Right atrium auricular region (tissue), 2 donors: ENCODE results near the gene DLG5. TPM values are rescaled to one million over a fixed set of nuclear protein-coding genes. Genes with fewer than 3 reads are reported as not detected.

ENCODE experiments used
- DNase-seq: peaks from one replicate; pipeline ENCODE4 v3.0.0-alpha.2; 2019; ENCODE audit warnings: low spot score
- H3K27ac ChIP-seq, 2 donors: fragments of 200-600 bp; sonication (generic); 1 replicate in 1 of 2; 2 replicates in 1 of 2; pipeline ENCODE4 v1.5.1; 2016 to 2019
- H3K27me3 ChIP-seq, 2 donors: fragments of 200-600 bp; sonication (generic); one replicate each; pipeline versions ENCODE4 v1.5.1 to v1.6.0; 2017 to 2019
- H3K36me3 ChIP-seq: fragments of 200-600 bp; sonication (generic); one replicate; pipeline ENCODE4 v1.5.1; 2016
- H3K4me1 ChIP-seq, 2 donors: fragments of 200-600 bp; sonication (generic); one replicate each; pipeline versions ENCODE4 v1.5.1 to v1.6.0; 2017 to 2019
- H3K4me3 ChIP-seq, 2 donors: fragments of 200-600 bp; sonication (generic); 1 replicate in 1 of 2; 2 replicates in 1 of 2; pipeline ENCODE4 v1.5.1; 2017 to 2019; ENCODE audit warnings: mild to moderate bottlenecking in 1 of 2, moderate library complexity in 1 of 2
- H3K9me3 ChIP-seq, 2 donors: fragments of 200-600 bp; sonication (generic); one replicate each; pipeline ENCODE4 v1.5.1; 2019
- total RNA-seq, 2 donors: library from RNA; depleted of rRNA; stranded (reverse); fragments of >200 nt; gene quantifications; one replicate each; pipeline ENCODE4 v1.1.0, GENCODE V29; 2016
- TF ChIP-seq, protein P1 (sequence below), 2 donors: fragments of 200-600 bp; sonication (generic); IDR thresholded peaks; one replicate each; pipeline ENCODE4 v1.5.1; 2019; ENCODE audit warnings: antibody characterized with exemption in 2 of 2

The DLG5 gene
- total RNA-seq, 2 donors from 2014 or later, result 10.5 to 20.4 TPM

GRCh38 chr10:77811831-77812430 lies 114.6 kb downstream of the DLG5 start:
- DNase-seq, result no peak
- no peak overlapping the region for H3K27ac ChIP-seq
- H3K27me3 ChIP-seq, result no peaks in the 10 kb centered on the region
- no peaks in the 10 kb centered on the region for H3K9me3 ChIP-seq
- no peaks in the 10 kb centered on the region for H3K4me1 ChIP-seq
- H3K36me3 ChIP-seq, result peaks cover 79% of the 10 kb centered on the region
- TF ChIP-seq, protein P1, sequence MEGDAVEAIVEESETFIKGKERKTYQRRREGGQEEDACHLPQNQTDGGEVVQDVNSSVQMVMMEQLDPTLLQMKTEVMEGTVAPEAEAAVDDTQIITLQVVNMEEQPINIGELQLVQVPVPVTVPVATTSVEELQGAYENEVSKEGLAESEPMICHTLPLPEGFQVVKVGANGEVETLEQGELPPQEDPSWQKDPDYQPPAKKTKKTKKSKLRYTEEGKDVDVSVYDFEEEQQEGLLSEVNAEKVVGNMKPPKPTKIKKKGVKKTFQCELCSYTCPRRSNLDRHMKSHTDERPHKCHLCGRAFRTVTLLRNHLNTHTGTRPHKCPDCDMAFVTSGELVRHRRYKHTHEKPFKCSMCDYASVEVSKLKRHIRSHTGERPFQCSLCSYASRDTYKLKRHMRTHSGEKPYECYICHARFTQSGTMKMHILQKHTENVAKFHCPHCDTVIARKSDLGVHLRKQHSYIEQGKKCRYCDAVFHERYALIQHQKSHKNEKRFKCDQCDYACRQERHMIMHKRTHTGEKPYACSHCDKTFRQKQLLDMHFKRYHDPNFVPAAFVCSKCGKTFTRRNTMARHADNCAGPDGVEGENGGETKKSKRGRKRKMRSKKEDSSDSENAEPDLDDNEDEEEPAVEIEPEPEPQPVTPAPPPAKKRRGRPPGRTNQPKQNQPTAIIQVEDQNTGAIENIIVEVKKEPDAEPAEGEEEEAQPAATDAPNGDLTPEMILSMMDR (IDR thresholded peaks at IDR 0.05), result no peak
- H3K4me3 ChIP-seq, result no peak overlapping the region

DNA sequence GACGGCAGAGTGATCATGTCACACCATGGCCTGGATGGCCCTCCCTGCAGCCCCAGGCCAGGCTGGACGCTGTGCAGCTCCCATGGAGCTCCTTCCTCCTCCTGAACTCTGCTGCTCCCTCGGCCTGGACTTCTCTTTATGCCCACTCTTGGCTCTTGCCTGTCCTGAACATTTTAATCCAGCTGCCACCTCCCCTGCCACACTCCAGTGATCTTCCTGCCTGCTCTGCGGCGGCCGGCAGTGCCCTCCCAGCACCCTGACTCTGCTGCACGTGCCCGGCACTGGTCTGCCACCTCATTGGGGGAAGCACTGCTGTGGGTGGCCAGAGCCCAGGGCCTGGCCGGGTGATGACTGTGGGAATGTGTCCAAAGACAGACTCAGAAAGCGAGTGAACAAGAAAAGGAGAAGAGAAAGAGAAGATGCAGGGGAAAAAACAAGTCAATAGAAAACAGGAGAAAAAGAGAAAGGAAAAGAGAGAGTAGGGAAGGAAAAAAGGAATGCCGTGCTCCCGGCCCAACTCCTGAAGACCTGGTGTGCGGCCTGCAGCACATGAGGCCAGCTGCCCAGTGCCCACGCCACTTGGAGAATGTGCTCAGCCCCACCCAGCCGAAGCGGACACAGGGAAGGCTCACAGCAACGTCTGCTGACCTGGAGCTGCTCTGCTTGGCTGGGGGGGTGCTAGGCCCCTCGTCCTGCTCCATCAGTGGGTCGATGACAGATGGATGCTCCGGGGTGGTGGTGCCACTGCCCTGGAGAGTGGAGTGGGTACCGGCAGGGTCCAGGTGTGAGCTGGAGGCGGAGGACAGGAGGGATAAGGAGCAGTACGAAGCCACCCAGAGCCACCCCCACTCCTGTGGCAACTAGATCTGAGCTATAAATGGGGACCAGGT lies 115.9 kb downstream of the DLG5 start:
- no peaks in the 10 kb centered on the region for H3K27me3 ChIP-seq
- no peak overlapping the region for H3K27ac ChIP-seq
- DNase-seq, result no peak
- H3K36me3 ChIP-seq, result peaks cover 79% of the 10 kb centered on the region
- TF ChIP-seq, protein P1 (IDR thresholded peaks at IDR 0.05), result no peak
- no peak overlapping the region for H3K4me3 ChIP-seq
- no peaks in the 10 kb centered on the region for H3K4me1 ChIP-seq
- no peaks in the 10 kb centered on the region for H3K9me3 ChIP-seq

- no peaks in the 10 kb centered on the region for H3K9me3 ChIP-seq
- TF ChIP-seq, protein P1 (IDR thresholded peaks at IDR 0.05), result no peak
- peaks cover 81% of the 10 kb centered on the region for H3K36me3 ChIP-seq
- DNase-seq, result no peak
- H3K27ac ChIP-seq, result no peak overlapping the region
- H3K4me3 ChIP-seq, result no peak overlapping the region
- H3K27me3 ChIP-seq, result no peaks in the 10 kb centered on the region
- no peaks in the 10 kb centered on the region for H3K4me1 ChIP-seq
Measured at GRCh38 chr10:77809336-77809735, 117.2 kb downstream of the DLG5 start.

DNA sequence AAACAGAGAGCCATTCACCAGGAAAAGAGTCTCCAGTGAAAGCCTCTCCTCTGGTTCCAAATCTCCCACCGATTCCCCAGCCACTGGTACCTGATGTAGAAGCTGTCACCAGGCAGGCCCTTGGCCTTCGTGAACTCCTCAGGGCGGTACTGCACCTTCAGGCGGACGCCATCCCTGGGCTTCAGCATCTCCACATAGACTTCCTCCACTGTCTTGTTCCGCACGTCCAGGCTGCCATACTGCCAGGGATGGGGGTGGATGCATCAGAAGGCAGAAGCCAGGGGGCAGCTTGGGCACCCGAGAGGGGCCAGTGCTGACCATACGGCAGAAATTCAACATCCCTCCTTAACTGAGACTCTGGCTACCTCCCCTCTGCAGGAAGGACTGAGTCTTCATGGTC lies 118.8 kb downstream of the DLG5 start:
- Histone ChIP-seq H3K4me1 (no peaks in the 10 kb centered on the region), H3K9me3 (no peaks in the 10 kb centered on the region), H3K36me3 (peaks cover 80% of the 10 kb centered on the region), H3K4me3 (no peak overlapping the region), H3K27ac (no peak overlapping the region), H3K27me3 (no peaks in the 10 kb centered on the region)
- TF ChIP-seq, protein P1 (IDR thresholded peaks at IDR 0.05), result no peak
- DNase-seq, result no peak

GRCh38 chr10:77806511-77807157 lies 119.9 kb downstream of the DLG5 start:
- Histone ChIP-seq H3K27ac (no peak overlapping the region), H3K27me3 (no peaks in the 10 kb centered on the region), H3K9me3 (no peaks in the 10 kb centered on the region), H3K4me1 (no peaks in the 10 kb centered on the region), H3K4me3 (no peak overlapping the region), H3K36me3 (peaks cover 69% of the 10 kb centered on the region)
- no peak for DNase-seq
- TF ChIP-seq, protein P1 (IDR thresholded peaks at IDR 0.05), result no peak
